K562 (cell line): ENCODE results near the gene ADGRD1. TPM values are rescaled to one million over a fixed set of nuclear protein-coding genes. Genes with fewer than 3 reads are reported as not detected.
A peak's percentile ranks its signal among the peaks of the same experiment; 100 is the strongest.

ENCODE experiments used
- ATAC-seq: fragments of 200-7000 bp; cut with Tn5 transposase; 3 replicates; pipeline ENCODE4 v1.9.1; 2020; ENCODE audit warnings: moderate library complexity
- BruUV-seq: library from RNA; stranded (reverse); fragments of 400-500 nt; replicated peaks from 2 replicates; lab custom pipeline; 2021; lab: Mats Ljungman, UMichigan
- CTCF ChIA-PET: fragments of 300-600 bp; formaldehyde crosslinking; extraction: SDS; loops from one replicate; lab custom pipeline; 2021; ENCODE audit warnings: low intra/inter-chr PET ratio; lab: Yijun Ruan, JAX
- POLR2A ChIA-PET: fragments of 300-600, 350-650 bp; sonication (Branson Sonifier 250); formaldehyde crosslinking; extraction: SDS; loops from one replicate; lab custom pipeline; 2021; ENCODE audit warnings: antibody characterized with exemption, inconsistent platforms; lab: Yijun Ruan, JAX
- DNase-seq, 4 experiments: peaks; one replicate each; pipeline versions ENCODE4 v3.0.0 to v3.0.0-alpha.2; 2011 to 2018; ENCODE audit warnings: low spot score in 3 of 4, mixed read lengths in 3 of 4; ENCODE audit errors: extremely low read depth in 1 of 4
- FAIRE-seq: peaks from 2 replicates; lab custom pipeline; 2011; peaks lifted over from hg19 to GRCh38; lab: Jason Lieb, UNC
- H2AFZ ChIP-seq: 2 replicates; pipeline ENCODE4 v1.6.0; 2011; ENCODE audit warnings: low read depth, low read length, control low read depth, inconsistent platforms
- H3K27ac ChIP-seq: fragments of 200-600 bp; 3 replicates; pipeline ENCODE4 v1.8.0; 2011; ENCODE audit warnings: low read depth, mild to moderate bottlenecking, control low read depth, inconsistent platforms, low read length, moderate library complexity, mixed read lengths; ENCODE audit errors: extremely low read depth
- H3K27me3 ChIP-seq, 2 experiments: fragments of 300-600 bp in 1 of 2; 2 replicates in 1 of 2; 3 replicates in 1 of 2; pipeline versions ENCODE4 v1.6.0 to v1.8.0; 2011; ENCODE audit warnings: inconsistent platforms in 2 of 2, low read length in 2 of 2, mild to moderate bottlenecking in 1 of 2, mixed read lengths in 1 of 2, moderate library complexity in 1 of 2; ENCODE audit not compliant: control insufficient read depth in 2 of 2, insufficient read depth in 2 of 2
- H3K36me3 ChIP-seq: fragments of 300-600 bp; 3 replicates; pipeline ENCODE4 v1.8.0; 2011; ENCODE audit warnings: mild to moderate bottlenecking, low read length, inconsistent platforms; ENCODE audit not compliant: control insufficient read depth, insufficient read depth
- H3K4me1 ChIP-seq, 2 experiments: fragments of 200-600 bp in 1 of 2; replicated peaks in 1 of 2; 2 replicates in 1 of 2; 3 replicates in 1 of 2; pipeline versions ENCODE4 v1.5.1 to v1.8.0; 2011; ENCODE audit warnings: inconsistent platforms in 2 of 2, low read length in 2 of 2, mild to moderate bottlenecking in 1 of 2, mixed read lengths in 1 of 2, moderate library complexity in 1 of 2; ENCODE audit not compliant: control insufficient read depth in 2 of 2, insufficient read depth in 2 of 2
- H3K4me2 ChIP-seq: 2 replicates; pipeline ENCODE4 v1.6.1; 2011; ENCODE audit warnings: low read length, control low read depth, inconsistent platforms, mixed read lengths; ENCODE audit not compliant: insufficient read depth
- H3K4me3 ChIP-seq: fragments of 200-600 bp; sonication (generic), shearing (Covaris generic); 2 replicates; pipeline ENCODE4 v1.5.1; 2016; ENCODE audit warnings: control low read depth, inconsistent platforms
- H3K79me2 ChIP-seq: fragments of 200-600 bp; 3 replicates; pipeline ENCODE4 v1.8.0; 2011; ENCODE audit warnings: low read length, inconsistent platforms; ENCODE audit not compliant: control insufficient read depth, insufficient read depth
- H3K9ac ChIP-seq, 2 experiments: 2 replicates each; pipeline versions ENCODE4 v1.6.0 to v1.6.1; 2011; ENCODE audit warnings: low read depth in 2 of 2, low read length in 2 of 2, control low read depth in 1 of 2, inconsistent platforms in 1 of 2, mild to moderate bottlenecking in 1 of 2, mixed read lengths in 1 of 2; ENCODE audit not compliant: insufficient read depth in 1 of 2
- H3K9me1 ChIP-seq: one replicate; pipeline ENCODE4 v1.6.0; 2011; ENCODE audit warnings: inconsistent platforms, mild to moderate bottlenecking, low read length, moderate library complexity; ENCODE audit not compliant: control insufficient read depth, insufficient read depth
- H3K9me3 ChIP-seq: replicated peaks from 2 replicates; pipeline ENCODE4 v1.5.1; 2011; ENCODE audit warnings: low read depth, low read length, inconsistent platforms; ENCODE audit not compliant: control insufficient read depth, insufficient read depth
- H4K20me1 ChIP-seq: replicated peaks from 2 replicates; pipeline ENCODE4 v1.6.1; 2011; ENCODE audit warnings: low read length, inconsistent platforms, mixed read lengths; ENCODE audit not compliant: control insufficient read depth, insufficient read depth
- CCNT2 ChIP-seq: IDR thresholded peaks from 2 replicates; pipeline ENCODE4 v1.6.1; 2011; ENCODE audit warnings: borderline replicate concordance, low read depth, mild to moderate bottlenecking, moderate library complexity, mixed read lengths, low read length; ENCODE audit not compliant: insufficient read length; ENCODE audit errors: extremely low read depth
- CEBPB ChIP-seq: fragments of 450-650 bp; IDR thresholded peaks from 2 replicates; pipeline ENCODE4 v1.6.1; 2016; ENCODE audit warnings: missing genetic modification characterization, missing compliant biosample characterization
- CEBPG ChIP-seq, 3 experiments: fragments of 200-800 bp in 1 of 3; sonication (Bioruptor generic) in 1 of 3; sonication (generic) in 1 of 3; formaldehyde crosslinking in 1 of 3; IDR thresholded peaks in 2 of 3; conservative IDR thresholded peaks in 1 of 3; 2 replicates each; pipeline versions ENCODE4 v1.6.1 to v1.8.0; 2016 to 2022; ENCODE audit warnings: missing compliant biosample characterization in 2 of 3, missing genetic modification characterization in 2 of 3, mild to moderate bottlenecking in 1 of 3, missing genetic modification reagents in 1 of 3
- GTF2A2 ChIP-seq: IDR thresholded peaks from 2 replicates; pipeline ENCODE4 v1.6.1; 2016; ENCODE audit warnings: mild to moderate bottlenecking, missing genetic modification characterization, missing compliant biosample characterization
- HDAC2 ChIP-seq: fragments of 450-650 bp; IDR thresholded peaks from 2 replicates; pipeline ENCODE4 v1.6.1; 2016; ENCODE audit warnings: mild to moderate bottlenecking
- NCOA6 ChIP-seq: fragments of 450-650 bp; IDR thresholded peaks from 2 replicates; pipeline ENCODE4 v1.6.1; 2017; ENCODE audit warnings: mild to moderate bottlenecking
- YBX1 ChIP-seq: fragments of 450-650 bp; IDR thresholded peaks from 2 replicates; pipeline ENCODE4 v1.7.1; 2016; ENCODE audit warnings: mild to moderate bottlenecking
- ZBTB9 ChIP-seq: fragments of 450-650 bp; formaldehyde crosslinking; IDR thresholded peaks from 2 replicates; pipeline ENCODE4 v1.4.0; 2020; ENCODE audit warnings: mild to moderate bottlenecking, moderate library complexity
- ZNF133 ChIP-seq: fragments of 250-450 bp; sonication (Bioruptor Pico); IDR thresholded peaks from 2 replicates; pipeline ENCODE4 v1.4.0; 2020; ENCODE audit warnings: mild to moderate bottlenecking
- ZNF140 ChIP-seq: fragments of 250-450 bp; sonication (Bioruptor Pico); IDR thresholded peaks from 2 replicates; pipeline ENCODE4 v1.8.0; 2021; ENCODE audit warnings: moderate library complexity, mild to moderate bottlenecking, inconsistent platforms
- ZNF354B ChIP-seq: fragments of 250-450 bp; sonication (Bioruptor Pico); IDR thresholded peaks from 2 replicates; pipeline ENCODE4 v1.4.0; 2020
- ZSCAN29 ChIP-seq: fragments of 450-650 bp; IDR thresholded peaks from 2 replicates; pipeline ENCODE4 v1.6.1; 2017
- WGBS: fragments of 100-300 bp; shearing (Covaris generic); methylation state at CpG from one replicate; pipeline ENCODE4 v1.1.6; 2016; ENCODE audit warnings: low coverage, mixed read lengths; ENCODE audit not compliant: insufficient coverage; ENCODE audit errors: missing lambda C conversion rate; 5-methylcytosine and 5-hydroxymethylcytosine counted together
- in situ Hi-C: fragments of 300-500 bp; cut with MboI; formaldehyde crosslinking; loops from 4 replicates; pipeline ENCODE4 v1.15.0; 2018; ENCODE audit warnings: inconsistent platforms, mixed read lengths
- intact Hi-C: fragments of 100-400 bp; cut with micrococcal nuclease; formaldehyde crosslinking; loops from 2 replicates; pipeline ENCODE4 v1.14.2; 2022
- polyA plus RNA-seq, 8 experiments: library from polyadenylated mRNA; depleted of rRNA in 4 of 8; stranded (reverse) in 5 of 8; unstranded in 3 of 8; fragments of >200 nt; fragmentation: Nextera tagmentation in 2 of 8; fragmentation: Illumina TruSeq in 1 of 8; extraction: Ambion mirVana in 2 of 8; extraction: Trizol in 1 of 8; gene quantifications; 2 replicates each; pipeline versions ENCODE4 v1.2.1 to v1.2.3, GENCODE V29; 2011 to 2014; ENCODE audit warnings: inconsistent platforms in 1 of 8, missing spikeins in 1 of 8
- total RNA-seq, 7 experiments: library from RNA; depleted of rRNA in 6 of 7; stranded (reverse); fragments of >200 nt in 6 of 7; fragmentation: Illumina TruSeq in 2 of 7; extraction: Trizol in 2 of 7; gene quantifications; 2 replicates each; pipeline versions ENCODE4 v1.2.1 to v1.2.3, GENCODE V29; 2011 to 2021; ENCODE audit warnings: low replicate concordance in 1 of 7

The ADGRD1 gene
- total and polyA plus RNA-seq, 9 of the 15 experiments (the other 6 are each of a cell fraction or from before 2014, with no cell fraction given): 1.7 to 11.7 (median 3.3) TPM

- no peak overlapping the region for H3K9ac ChIP-seq
- TF ChIP-seq ZSCAN29: no peak
- no peak for TF ChIP-seq CEBPG (CRISPR knock-in tag; IDR thresholded peaks at IDR 0.05)
- TF ChIP-seq CEBPG (tag; conservative IDR thresholded peaks at IDR 0.05 in 1 of 2, IDR thresholded peaks at IDR 0.05 in 1 of 2): peak; percentile 30 to 65; a peak in 2 of 4 replicates
- TF ChIP-seq CEBPB (tag): peak; percentile 79
- TF ChIP-seq, all 486 proteins: peak for 2
- intact Hi-C loops (no loop called here), in situ Hi-C loops (no loop called here)
- H3K27ac ChIP-seq: no peak overlapping the region
- H3K36me3 ChIP-seq: no peaks in the 10 kb centered on the region
- H3K4me2 ChIP-seq: no peak overlapping the region
- DNase-seq (no peak), FAIRE-seq (no peak), ATAC-seq (no peak)
- no peaks in the 10 kb centered on the region for H3K9me1 ChIP-seq
- peaks cover 32 to 69% of the 10 kb centered on the region in 2 experiments for H3K27me3 ChIP-seq
- ChIA-PET CTCF (no interaction called here), POLR2A (interaction anchor here (0.8 kb wide), 1 partner anchor 12 kb away, joined by 3 read pairs; no protein-coding TSS in a partner anchor)
- H3K4me1 ChIP-seq: peaks cover 3 to 5% of the 10 kb centered on the region in 2 experiments; a peak in 3 of 5 replicates
- H3K4me3 ChIP-seq: no peak overlapping the region
- 17% methylated on average over 15 of the region's 15 CpGs for WGBS
- H4K20me1 ChIP-seq: no peaks in the 10 kb centered on the region
- BruUV-seq: no TSS peak
- H3K79me2 ChIP-seq: no peaks in the 10 kb centered on the region
- H2AFZ ChIP-seq: no peak overlapping the region
- H3K9me3 ChIP-seq: no peaks in the 10 kb centered on the region
Observed at GRCh38 chr12:130970165-130970907, 16.6 kb downstream of the ADGRD1 start.

- Histone ChIP-seq H2AFZ (no peak overlapping the region), H4K20me1 (no peaks in the 10 kb centered on the region), H3K27ac (no peak overlapping the region), H3K9me1 (no peaks in the 10 kb centered on the region), H3K9me3 (no peaks in the 10 kb centered on the region), H3K4me3 (no peak overlapping the region), H3K36me3 (no peaks in the 10 kb centered on the region), H3K4me1 (peaks cover 3 to 5% of the 10 kb centered on the region in 2 experiments; a peak in 3 of 5 replicates), H3K27me3 (peaks cover 36 to 74% of the 10 kb centered on the region in 2 experiments), H3K9ac (no peak overlapping the region), H3K4me2 (no peak overlapping the region), H3K79me2 (no peaks in the 10 kb centered on the region)
- DNase-seq: no peak
- no peak for FAIRE-seq
- intact Hi-C loops: no loop called here
- in situ Hi-C loops: no loop called here
- 37% methylated on average over 10 of the region's 10 CpGs for WGBS
- ChIA-PET CTCF (no interaction called here), POLR2A (no interaction called here)
- ATAC-seq: no peak
- BruUV-seq: no TSS peak
- TF ChIP-seq ZNF354B (CRISPR knock-in tag) (no peak), ZNF140 (CRISPR knock-in tag) (no peak), GTF2A2 (tag) (no peak), ZBTB9 (CRISPR knock-in tag) (no peak), ZNF133 (CRISPR knock-in tag) (no peak), CCNT2 (no peak), NCOA6 (no peak), HDAC2 (no peak), YBX1 (no peak)
Observed at GRCh38 chr12:130970908-130971233, 17.2 kb downstream of the ADGRD1 start.
